COLO829 (cell line): Measurements from ENCODE around the gene NFX1.
"Not testable (repeated sequence)": the region's sequence is repeated elsewhere in the genome, so short reads cannot be mapped to it uniquely, and the experiment has no call there.

Experiments used
- DNase-seq: peaks from one replicate; pipeline ENCODE4 v3.0.0; 2012; ENCODE audit warnings: low spot score

Gene NFX1

DNA sequence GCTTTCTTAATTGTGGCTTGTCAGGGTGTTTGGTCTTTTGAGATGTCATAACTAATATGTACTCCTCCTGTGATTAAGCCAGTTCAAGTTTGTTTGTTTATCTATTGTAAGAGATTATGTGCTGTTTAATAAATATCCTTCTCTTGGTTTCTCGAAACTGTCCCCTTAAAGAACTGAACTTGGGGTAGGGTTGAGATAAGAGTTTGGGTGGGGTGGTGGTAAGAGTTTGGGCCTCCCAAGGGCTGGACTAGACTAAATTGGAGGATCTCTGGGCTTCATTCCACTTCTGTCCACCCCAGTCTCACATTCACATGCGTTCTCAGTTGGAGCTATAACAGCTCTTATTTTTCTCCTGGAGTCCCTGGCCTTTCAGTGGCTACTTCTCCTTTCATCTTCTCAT, 73.8 kb downstream of the NFX1 start:
- DNase-seq, result no peak

DNA sequence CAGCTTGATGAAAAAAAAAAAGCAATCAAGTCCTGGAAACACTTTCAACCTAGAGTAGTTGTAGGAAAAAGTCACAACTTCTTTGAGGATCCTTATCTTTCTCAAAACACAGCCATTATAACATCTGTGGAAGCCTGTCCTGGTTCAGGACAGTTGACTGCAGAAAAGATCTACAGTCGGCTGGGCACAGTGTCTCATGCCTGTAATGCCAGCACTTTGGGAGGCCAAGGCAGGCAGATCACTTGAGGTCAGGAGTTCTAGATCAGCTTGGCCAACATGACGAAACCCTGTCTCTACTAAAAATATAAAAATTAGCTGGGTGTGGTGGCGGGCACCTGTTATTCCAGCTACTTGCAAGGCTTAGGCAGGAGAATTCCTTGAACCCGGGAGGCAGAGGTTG, 74.5 kb downstream of the NFX1 start:
- DNase-seq, result not testable (repeated sequence)

DNA sequence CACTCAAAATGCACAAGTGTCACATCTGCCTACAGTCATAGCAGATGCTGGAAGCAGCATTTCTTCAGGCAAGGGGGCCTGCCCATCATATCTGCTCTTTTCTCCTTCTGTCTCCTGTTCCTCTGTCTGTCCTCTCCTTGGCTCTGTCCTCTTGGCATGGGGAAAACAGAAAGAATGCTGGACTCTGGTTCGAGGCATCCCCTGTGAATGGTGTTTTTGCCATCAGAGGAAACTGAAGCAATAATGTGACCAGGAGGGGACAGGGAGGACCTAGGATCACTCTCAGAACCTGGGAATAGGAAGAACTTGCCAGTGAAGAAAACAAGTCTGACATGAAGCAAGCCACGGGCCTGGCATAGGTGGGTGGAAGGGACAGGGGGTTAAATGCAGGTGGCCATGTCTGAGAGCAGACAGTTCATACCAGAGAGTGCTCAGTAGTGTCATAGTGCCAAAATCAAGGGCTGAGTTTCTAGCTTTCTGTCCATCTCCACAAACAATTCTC, 76.7 kb downstream of the NFX1 start:
- DNase-seq, result no peak

DNA sequence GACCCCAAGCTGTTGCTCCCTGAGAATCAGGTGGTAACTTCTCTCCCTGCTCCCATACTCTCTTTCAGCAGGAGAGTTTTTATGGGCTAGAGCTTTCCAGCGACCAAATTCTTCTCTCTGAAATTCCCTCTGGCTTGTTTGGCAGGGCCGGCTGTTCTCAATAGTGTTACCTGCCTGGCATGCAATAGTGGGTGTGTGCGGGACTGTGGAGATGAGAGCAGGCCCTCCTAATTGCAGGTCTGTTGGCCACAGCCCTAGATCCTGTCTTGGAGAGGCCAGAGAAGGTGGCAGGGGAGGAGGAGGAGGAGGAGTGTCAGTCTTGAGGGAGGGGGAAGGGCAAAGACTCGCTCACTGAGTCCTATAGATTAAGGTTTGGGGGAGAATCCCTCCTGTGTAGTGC, 82.6 kb downstream of the NFX1 start:
- no peak for DNase-seq

DNA sequence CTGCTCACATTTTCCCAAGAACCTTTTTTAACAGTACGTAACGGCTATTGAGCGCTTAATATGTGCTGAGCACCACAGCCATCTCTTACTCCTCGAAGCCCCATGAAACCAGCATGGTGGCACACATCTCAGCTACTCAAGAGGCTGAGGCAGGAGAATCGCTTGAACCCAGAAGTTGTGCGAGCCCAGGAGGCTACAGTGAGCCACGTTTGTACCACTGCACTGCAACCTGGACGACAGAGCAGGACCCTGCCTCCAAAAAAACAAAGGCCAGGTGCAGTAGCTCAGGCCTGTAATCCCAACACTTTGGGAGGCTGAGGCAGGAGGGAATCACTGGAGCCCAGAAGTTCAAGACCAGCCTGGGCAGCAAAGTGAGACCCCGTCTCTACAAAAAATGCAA, 83.9 kb downstream of the NFX1 start:
- no peak for DNase-seq

DNA sequence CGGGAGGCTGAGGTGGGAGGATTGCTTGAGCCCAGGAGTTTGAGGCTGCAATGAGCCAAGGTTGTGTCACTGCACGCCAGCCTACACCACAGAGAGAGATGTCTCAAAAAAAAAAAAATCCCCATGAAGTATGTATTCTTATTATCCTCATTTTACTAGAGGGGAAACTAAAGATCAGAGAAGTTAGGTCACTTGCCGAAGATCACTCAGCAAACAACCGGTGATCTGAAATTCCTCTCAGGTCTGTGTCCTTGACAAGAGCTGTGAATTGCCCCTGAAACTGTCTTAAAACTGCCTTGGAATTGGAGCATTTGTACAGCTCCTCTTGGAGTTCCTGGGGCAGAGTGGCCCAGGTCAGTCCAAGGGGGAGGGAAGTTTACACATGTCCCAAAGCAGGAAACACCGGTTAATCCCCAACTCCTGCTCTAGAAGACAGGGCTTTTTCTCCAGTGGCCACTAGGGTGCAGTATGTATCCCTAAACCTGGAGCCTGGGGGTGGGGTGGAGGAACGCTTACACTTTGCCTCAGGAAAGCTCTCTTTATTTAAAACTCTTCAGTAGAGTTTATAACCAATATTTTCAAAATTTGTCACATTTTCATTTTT, 84.4 kb downstream of the NFX1 start:
- peak; percentile 81 for DNase-seq

DNA sequence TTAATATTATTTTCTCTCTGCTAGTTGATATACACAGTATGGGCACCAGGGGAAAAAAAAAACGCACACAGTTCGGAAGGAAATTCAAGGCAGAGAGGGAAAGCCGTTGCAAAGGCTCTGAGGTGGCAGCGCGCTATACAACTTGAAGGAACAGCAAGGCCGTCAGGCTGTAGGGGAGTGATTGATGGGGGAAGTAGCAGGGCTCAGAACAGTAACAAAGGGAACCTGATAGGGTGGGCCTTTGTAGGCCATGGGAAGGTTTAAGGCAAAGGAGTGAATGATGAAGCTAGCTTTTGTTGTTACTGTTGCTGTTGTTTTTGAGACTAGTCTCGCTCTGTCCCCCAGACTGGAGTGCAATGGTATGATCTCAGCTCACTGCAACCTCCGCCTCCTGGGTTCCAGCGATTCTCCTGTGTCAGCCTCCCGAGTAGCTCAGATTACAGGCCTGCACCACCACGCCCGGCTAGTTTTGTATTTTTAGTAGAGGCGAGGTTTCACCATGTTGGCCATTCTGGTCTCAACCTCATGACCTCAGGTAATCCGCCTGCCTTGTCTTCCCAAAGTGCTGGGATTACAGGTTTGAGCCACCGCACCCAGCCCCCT, 85.0 kb downstream of the NFX1 start:
- no peak for DNase-seq

DNA sequence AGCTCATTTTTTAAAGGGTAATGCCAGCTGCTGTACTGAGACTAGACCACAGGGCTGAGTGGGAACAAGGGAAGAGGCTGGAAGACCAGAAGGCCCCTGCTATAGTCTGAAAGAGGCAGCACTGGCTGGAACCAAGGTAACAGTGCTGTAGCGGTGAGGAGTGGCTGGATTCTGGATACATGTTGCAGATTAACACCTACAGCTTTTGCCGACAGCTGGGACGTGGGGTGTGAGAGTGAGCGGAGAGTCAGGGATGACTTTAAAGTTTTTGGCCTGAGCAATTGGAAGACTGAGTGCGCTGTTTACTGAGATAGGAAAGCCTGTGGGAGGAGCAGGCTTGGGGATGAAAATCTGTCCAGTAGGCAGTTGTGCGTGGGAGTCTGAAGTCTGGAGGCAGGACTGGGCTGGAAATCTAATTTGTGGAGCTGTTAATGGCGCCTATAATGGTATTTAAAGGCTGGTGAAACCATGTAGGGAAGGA, 85.6 kb downstream of the NFX1 start:
- DNase-seq, result no peak

DNA sequence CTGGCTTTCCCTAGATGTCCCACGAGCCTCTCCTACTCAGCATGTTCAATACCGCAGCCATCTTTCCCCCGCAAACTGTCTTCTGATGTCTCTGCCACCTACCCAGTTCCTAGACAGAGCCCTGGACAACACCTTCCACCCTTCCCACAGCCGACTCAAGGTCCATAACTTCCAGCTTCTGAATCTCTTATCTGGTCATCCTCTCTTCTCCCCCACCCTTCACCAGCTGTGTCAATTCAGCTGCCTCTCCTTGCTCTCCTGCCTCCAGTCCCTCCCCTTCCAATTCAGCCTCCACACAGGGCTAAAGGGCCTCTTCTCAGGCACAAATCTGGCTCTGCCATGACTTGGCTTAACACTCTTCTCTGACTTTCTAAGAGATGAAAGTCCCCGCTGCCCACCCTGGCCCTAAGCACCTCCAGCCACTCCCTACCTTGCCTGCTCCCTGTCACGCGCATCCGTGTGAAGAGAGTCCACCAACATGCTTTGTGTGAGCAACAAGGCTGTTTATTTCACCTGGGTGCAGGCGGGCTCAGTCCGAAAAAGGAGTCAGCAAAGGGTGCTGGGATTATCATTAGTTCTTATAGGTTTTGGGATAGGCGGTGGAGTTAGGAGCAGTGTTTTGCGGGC, 86.9 kb downstream of the NFX1 start:
- DNase-seq, result no peak

DNA sequence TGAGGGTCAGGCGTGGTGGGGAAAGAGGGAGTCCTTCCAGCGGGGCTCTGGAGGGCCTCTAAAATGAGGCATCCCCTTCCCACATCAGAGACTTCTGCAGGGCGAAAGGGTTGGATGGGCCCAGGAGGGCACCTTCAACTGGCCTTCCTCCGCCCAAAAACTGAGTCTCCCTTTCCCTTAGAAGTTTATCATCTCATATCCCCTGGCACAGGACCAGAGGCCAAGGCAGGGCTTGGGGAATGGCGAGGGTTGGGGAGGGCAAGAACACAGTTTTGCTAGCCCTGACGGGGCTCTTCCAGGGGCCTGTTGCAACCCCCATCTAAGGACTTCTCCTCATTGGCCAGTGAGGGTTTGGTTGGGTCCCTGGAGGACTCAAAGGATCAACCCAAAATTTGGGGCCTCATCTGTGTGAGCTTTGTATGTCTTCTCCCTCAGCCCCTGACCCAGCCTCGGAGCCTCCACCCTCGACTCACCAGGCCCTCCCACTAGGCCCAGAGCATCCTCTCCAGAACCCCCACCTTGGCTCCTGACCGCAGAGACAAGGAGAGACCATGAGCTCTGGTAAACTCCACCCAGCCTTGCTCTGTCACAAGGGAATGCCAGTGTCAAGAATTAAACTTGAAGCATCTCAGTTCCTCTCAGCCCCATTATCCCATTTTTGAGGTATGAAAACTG, 87.9 kb downstream of the NFX1 start:
- no peak for DNase-seq

DNA sequence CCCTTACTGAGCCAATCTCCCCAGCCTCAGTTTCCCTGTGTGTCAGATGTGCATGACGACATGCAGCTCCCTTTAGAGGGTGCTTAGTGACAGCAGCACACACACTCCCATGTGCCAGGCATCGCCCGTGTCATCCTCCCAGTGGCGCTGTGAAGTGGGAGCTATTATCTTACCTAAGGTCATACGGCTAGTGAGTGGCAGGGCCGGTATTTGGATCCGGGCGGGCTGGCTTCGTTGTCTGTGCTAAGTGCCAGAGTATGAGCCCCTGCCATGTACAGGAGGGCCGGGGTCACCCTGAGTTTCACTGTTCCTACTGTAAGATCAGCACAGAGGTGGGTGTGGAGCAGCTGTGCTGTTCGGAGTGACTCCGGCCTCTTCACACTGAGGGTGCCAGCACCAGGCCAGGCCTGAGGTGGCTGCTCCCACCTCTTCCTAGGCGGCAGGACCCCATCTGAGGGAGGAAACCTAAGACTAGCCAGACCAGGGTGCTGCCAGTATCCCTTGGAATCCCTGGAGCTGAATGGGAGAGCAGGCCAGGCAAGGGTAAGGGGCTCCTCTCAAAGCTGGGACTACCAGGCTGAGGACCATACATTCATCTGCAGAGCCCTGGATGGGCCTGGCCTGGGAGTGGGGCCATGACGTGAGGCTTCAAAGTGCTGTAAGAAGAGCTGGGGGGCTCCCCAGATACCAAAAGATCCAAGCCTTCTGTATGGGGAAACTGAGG, 89.5 kb downstream of the NFX1 start:
- no peak for DNase-seq

DNA sequence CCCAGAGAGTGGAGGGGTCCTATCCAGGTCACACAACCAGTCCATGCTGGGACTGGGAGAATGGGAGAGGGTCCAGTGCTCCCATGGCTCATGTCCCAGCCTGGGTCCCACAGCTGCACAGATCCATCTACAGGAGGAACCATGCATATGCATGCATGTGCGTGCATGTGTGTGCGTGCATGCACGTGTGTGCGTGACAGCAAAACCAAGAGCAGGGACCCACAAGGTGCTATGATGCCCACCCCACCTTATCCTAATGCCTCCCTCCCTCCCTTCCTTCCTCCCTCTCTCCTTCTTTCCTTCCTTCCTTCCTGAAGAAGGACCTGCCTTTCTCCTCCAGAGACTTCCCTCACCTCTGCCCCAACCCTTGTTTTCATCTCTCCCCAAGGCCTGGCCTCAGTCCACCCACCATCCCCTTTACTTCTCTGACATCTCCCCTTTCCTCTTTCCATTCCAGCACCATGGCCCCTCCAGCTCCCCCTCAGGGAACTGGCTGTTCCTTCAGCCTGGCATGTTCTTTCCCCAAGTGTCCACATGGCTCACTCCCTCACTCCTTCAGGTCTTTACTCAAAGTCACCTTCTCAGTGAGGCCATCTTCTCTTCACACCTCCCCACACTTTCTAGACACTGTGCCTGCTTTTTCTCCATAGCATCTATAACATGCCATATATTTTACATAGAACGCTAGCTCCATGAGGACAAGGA, 90.2 kb downstream of the NFX1 start:
- DNase-seq, result no peak

DNA sequence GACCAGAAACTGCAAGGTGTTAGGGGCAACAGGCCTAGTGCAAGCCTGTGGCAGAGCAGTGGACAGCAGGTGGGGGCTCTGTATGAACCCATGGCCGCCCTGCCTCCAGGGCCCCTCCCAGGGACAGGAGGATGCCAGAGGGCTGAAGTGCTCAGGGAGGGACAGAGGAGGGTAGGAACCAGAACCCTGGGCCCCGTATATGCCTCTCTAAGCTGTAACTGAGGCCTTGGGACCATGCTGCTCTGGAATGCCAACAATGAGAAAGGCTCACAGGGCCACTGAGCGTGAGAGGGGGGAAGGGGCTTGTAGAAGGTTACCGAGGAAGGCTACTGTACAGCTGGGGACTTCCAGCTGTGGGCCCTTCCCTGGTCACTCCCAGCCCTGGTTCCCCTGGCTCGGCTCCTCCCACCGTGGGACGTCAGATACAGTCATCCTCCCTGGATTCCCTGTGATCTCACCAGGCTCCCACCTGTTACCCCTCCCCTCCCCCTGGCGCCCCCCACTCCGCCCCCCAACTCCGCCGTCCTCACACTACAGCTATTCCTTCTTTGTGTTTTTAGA, 91.0 kb downstream of the NFX1 start:
- no peak for DNase-seq

DNA sequence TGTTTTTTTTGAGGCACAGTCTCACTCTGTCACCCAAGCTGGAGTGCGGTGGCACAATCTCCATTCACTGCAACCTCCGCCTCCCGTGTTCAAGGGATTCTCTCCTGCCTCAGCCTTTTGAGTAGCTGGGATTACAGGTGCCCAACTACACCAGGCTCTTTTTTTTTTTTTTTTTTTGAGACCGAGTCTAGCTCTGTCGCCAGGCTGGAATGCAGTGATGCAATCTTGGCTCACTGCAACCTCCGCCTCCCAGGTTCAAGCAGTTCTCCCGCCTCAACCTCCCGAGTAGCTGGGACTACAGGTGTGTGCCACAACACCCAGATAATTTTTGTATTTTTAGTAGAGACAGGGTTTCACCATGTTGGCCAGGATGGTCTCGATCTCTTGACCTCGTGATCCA, 92.1 kb downstream of the NFX1 start:
- DNase-seq, result not testable (repeated sequence)

DNA sequence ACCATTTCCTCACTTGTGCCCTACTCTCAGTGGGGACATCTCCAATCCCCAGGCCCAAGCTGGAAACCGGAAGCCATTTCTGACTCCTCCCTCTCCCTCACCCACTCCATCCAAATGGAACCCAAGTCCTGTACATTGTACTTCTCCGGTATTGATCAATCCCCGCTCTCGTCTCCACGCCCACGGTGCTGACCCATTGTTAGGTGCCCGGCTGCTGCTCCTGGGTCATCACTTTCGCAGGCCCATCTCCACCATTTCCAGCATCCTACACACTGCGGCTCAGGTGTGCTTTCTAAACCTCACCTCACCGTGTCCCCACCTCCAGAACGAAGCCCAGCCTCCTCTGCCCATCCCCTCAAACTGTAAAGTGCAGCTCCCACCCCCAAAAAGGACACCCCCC, 93.1 kb downstream of the NFX1 start:
- DNase-seq, result not testable (repeated sequence)

DNA sequence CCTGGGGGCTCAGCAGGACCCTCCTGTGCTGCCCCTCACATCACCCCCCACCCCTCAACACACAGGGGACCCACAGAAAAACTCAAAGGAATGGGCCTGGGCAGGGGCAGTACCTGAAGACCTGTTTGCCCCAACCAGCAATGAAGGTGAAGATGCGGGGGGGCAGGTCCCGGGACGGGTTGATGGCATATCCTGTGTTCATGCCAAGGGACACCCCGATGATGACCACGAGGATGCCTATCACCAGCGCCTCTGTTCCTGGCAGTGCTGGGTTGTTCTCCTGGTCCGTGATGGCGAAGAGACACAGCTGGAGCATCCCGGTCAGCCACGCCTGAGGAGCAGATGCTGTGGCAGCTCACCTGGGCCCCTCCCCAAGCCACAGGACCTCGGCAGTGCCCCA, 95.2 kb downstream of the NFX1 start:
- not testable (repeated sequence) for DNase-seq

DNA sequence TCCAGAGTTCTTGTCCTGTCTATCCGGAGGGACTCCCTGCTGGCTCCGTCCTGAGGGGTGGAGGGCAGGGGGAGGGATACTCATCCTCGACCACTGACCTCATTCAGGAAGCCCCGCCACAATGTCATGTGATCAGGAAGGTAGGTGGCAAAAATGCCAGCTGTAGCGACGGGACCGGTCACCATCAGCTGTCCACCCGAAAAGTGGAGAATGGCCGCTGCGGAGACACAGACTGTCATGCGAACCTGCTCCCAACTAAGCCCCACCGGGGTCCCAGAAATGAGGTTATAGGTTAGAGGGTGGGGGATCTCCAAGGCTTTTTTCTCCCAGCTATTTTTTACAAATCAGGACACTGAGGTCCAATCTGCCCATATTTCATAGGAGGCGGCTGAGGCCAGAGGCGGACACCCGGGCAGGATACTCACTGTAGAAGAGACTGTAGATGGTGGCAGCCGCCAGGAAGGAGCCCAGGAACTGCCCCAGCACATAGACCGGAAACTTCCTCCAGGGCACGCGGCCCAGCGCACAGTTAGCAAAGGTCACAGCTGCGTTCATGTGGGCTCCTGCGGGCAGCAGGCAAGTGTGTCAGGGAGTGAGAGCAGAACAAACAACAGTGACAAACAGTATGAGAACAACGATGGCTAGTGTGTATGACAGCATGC, 95.8 kb downstream of the NFX1 start:
- not testable (repeated sequence) for DNase-seq

DNA sequence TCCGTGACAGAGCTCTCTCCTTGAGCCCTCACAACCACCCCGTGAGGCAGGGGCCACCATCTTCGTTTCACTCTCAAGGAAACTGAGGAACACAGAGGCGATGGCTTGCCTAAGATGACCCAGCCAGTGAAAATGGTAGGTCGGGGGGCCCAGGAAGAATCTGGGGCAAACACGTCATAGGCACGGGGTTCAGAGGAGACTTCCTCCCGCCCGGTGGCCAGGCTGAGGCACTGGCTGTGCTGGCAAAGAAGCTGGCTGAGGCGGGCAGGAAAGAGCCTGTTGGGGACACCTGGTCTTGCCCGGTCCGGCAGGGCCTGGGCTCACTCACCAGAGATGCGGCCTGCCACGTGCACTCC, 96.3 kb downstream of the NFX1 start:
- not testable (repeated sequence) for DNase-seq

DNA sequence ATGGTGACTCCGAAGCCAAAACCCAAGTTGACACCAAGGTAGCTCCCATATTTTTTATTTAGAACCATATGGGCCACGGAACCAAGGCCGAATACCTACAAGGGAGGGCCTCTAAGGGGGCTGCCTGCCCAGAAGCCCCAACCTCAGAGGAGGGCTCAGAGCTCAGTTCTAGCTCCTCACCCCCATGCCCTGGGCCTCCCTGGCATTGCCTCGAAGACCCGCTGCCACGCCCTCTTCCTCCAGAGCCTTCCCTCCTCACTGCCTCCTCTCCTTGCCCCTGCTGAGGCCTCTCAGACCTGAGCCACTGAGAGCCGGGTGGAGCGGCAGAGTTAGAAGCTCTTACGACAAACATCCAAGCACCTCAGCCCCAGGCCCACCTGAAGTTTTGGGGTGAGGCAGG, 96.7 kb downstream of the NFX1 start:
- DNase-seq, result not testable (repeated sequence)

DNA sequence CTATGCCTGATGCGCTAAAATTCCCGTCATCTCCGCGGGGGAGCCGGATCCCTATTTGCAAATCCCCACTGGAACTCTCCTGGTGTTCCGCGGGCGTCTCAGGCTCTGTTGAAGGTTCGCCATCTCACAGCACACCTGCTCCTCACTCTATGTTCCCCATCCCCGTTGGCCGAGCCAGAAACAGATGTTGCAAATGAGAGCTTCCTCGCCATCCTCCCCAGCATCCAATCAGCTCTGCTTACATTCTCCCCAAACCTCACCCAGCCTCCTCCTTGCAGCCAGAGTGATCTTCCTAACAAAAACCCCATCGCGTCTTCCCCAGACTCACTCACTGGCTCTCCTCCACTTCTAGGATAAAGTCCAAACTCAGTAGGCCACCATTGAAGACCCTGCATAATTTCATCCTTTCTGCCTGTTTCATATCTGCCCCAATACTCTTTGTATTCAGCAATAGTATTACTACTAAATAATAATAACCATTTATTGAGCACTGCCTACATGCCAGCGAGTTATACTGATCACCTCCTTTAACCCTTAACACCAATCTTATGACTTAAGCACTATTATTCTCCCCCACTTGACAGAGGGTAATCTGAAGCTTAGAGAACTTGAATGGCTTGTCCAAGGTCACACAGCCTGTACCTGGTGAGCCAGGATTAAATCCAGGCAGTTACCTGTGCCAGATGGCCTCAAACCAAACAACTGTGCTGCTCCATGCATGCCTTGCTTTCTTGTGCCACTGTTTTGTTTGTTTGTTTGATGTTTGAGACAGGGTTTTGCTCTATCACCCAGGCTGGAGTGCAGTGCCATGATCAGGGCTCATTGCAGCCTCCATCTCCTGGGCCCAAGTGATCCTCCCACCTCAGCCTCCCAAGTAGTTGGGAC, 98.0 kb downstream of the NFX1 start:
- no peak for DNase-seq
